B cell (primary cell): ENCODE measurements around the gene TTL. TPM values are rescaled to one million over a fixed set of nuclear protein-coding genes. Genes with fewer than 3 reads are reported as not detected.

Source experiments
- ATAC-seq: fragments of 200-7000 bp; cut with Tn5 transposase; one replicate; pipeline ENCODE4 v1.10.0; 2021; ENCODE audit warnings: low read depth, mild to moderate bottlenecking, moderate number of reproducible peaks, moderate library complexity
- CTCF ChIA-PET: fragments of 350-600 bp; sonication (Branson Sonifier 250); formaldehyde crosslinking; loops from one replicate; lab custom pipeline; 2021; ENCODE audit warnings: antibody characterized with exemption, inconsistent platforms; lab: Charles Lee
- POLR2A ChIA-PET: fragments of 350-600 bp; sonication (Branson Sonifier 250); formaldehyde crosslinking; loops from one replicate; lab custom pipeline; 2021; ENCODE audit warnings: antibody characterized with exemption; lab: Charles Lee
- DNase-seq: peaks from one replicate; pipeline ENCODE4 v3.0.0; 2013
- H2AFZ ChIP-seq: 2 replicates; pipeline ENCODE4 v1.6.1; 2012; ENCODE audit warnings: mild to moderate bottlenecking, low read depth, low read length; ENCODE audit not compliant: insufficient read depth, poor library complexity, severe bottlenecking
- H3K27ac ChIP-seq, 2 donors: 1 replicate in 1 of 2; 2 replicates in 1 of 2; pipeline ENCODE4 v1.5.1; 2012 to 2013; ENCODE audit warnings: low read length in 2 of 2, mild to moderate bottlenecking in 2 of 2, moderate library complexity in 1 of 2
- H3K27me3 ChIP-seq, 4 experiments: fragments of 200-600 bp in 1 of 4; sonication (generic) in 1 of 4; replicated peaks in 1 of 4; 1 replicate in 2 of 4; 2 replicates in 2 of 4; pipeline versions ENCODE4 v1.6.1 to v1.7.0; 2013 to 2016; ENCODE audit warnings: low read length in 3 of 4, mild to moderate bottlenecking in 2 of 4, mixed read lengths in 1 of 4, moderate library complexity in 1 of 4; ENCODE audit not compliant: insufficient read depth in 4 of 4, control insufficient read depth in 3 of 4; ENCODE audit errors: control extremely low read depth in 1 of 4
- H3K36me3 ChIP-seq, 2 experiments: replicated peaks in 1 of 2; 1 replicate in 1 of 2; 2 replicates in 1 of 2; pipeline versions ENCODE4 v1.6.1 to v1.7.1; 2013; ENCODE audit warnings: low read length in 1 of 2; ENCODE audit not compliant: insufficient read depth in 2 of 2, control insufficient read depth in 1 of 2; ENCODE audit errors: control extremely low read depth in 1 of 2, extremely low read depth in 1 of 2
- H3K4me1 ChIP-seq, 2 donors: fragments of 200-600 bp in 1 of 2; sonication (generic) in 1 of 2; 1 replicate in 1 of 2; 2 replicates in 1 of 2; pipeline versions ENCODE4 v1.5.1 to v1.6.1; 2013 to 2017; ENCODE audit warnings: low read length in 2 of 2; ENCODE audit not compliant: control insufficient read depth in 2 of 2, insufficient read depth in 2 of 2
- H3K4me2 ChIP-seq: replicated peaks from 2 replicates; pipeline ENCODE3; 2012; ENCODE audit warnings: mild to moderate bottlenecking, low read depth, low read length; ENCODE audit not compliant: poor library complexity, severe bottlenecking
- H3K4me3 ChIP-seq, 5 experiments: fragments of 200-600 bp in 1 of 5; sonication (generic) in 1 of 5; 1 replicate in 3 of 5; 2 replicates in 2 of 5; pipeline versions ENCODE4 v1.5.1 to v1.7.0; 2011 to 2016; ENCODE audit warnings: low read length in 4 of 5, mild to moderate bottlenecking in 4 of 5, low read depth in 2 of 5, control low read depth in 1 of 5, moderate library complexity in 1 of 5; ENCODE audit not compliant: insufficient read depth in 1 of 5; ENCODE audit errors: control extremely low read depth in 1 of 5, extremely low read depth in 1 of 5
- H3K79me2 ChIP-seq: fragments of 200-600 bp; sonication (generic); one replicate; pipeline ENCODE4 v1.6.0; 2016; ENCODE audit warnings: low read length; ENCODE audit not compliant: control insufficient read depth, insufficient read depth
- H3K9ac ChIP-seq: fragments of 200-600 bp; sonication (generic); 2 replicates; pipeline ENCODE4 v1.6.1; 2017; ENCODE audit warnings: mild to moderate bottlenecking, low read length, moderate library complexity
- H3K9me3 ChIP-seq, 3 donors: one replicate each; pipeline versions ENCODE4 v1.6.1 to v1.7.1; 2013; ENCODE audit warnings: low read length in 2 of 3; ENCODE audit not compliant: control insufficient read depth in 2 of 3, insufficient read depth in 1 of 3; ENCODE audit errors: control extremely low read depth in 1 of 3
- H4K20me1 ChIP-seq: 2 replicates; pipeline ENCODE4 v1.6.0; 2012; ENCODE audit warnings: mild to moderate bottlenecking, low read length; ENCODE audit not compliant: insufficient read depth, control insufficient read depth, poor library complexity, severe bottlenecking
- H3K27ac Mint-ChIP-seq: one replicate; pipeline ENCODE4 v1.8.0; 2021; ENCODE audit warnings: mixed read lengths
- H3K27me3 Mint-ChIP-seq: one replicate; pipeline ENCODE4 v1.8.0; 2021; ENCODE audit warnings: mixed read lengths
- H3K4me1 Mint-ChIP-seq: one replicate; pipeline ENCODE4 v1.8.0; 2021; ENCODE audit warnings: mixed read lengths
- H3K4me3 Mint-ChIP-seq: one replicate; pipeline ENCODE4 v1.8.0; 2021; ENCODE audit warnings: mixed read lengths
- H3K9me3 Mint-ChIP-seq: one replicate; pipeline ENCODE4 v1.8.0; 2022; ENCODE audit warnings: mixed read lengths; ENCODE audit not compliant: insufficient read depth
- CTCF ChIP-seq: fragments of 200-600 bp; IDR thresholded peaks from one replicate; pipeline ENCODE4 v1.8.0; 2022; ENCODE audit warnings: antibody characterized with exemption, mild to moderate bottlenecking
- EZH2 ChIP-seq: IDR thresholded peaks from 2 replicates; pipeline ENCODE4 v1.6.1; 2012; ENCODE audit warnings: borderline replicate concordance, low read depth, mild to moderate bottlenecking, moderate library complexity, low read length; ENCODE audit not compliant: insufficient read depth, poor library complexity, severe bottlenecking
- WGBS: methylation state at CpG from one replicate; pipeline ENCODE4 v1.1.5; 2013; ENCODE audit warnings: missing lambda C conversion rate; ENCODE audit not compliant: insufficient coverage; 5-methylcytosine and 5-hydroxymethylcytosine counted together
- intact Hi-C: fragments of 100-400 bp; cut with micrococcal nuclease; formaldehyde crosslinking; loops from one replicate; pipeline ENCODE4 v1.10.0; 2022
- polyA plus RNA-seq: library from polyadenylated mRNA; depleted of rRNA; stranded (reverse); fragments of >200 nt; gene quantifications from 2 replicates; pipeline ENCODE4 v1.2.3, GENCODE V29; 2012
- total RNA-seq, 2 donors: library from RNA; stranded (reverse); fragments of 120-200 nt in 1 of 2; gene quantifications; 1 replicate in 1 of 2; 2 replicates in 1 of 2; pipeline versions ENCODE4 v1.2.3 to v1.2.4, GENCODE V29; 2013 to 2022

The TTL gene
- total and polyA plus RNA-seq, 2 donors (not counting 1 experiment from before 2014, with no cell fraction given) = 9.5 to 31.4 TPM

GRCh38 chr2:112462178-112462577 is 19.8 kb upstream of the TTL start:
- Mint-ChIP-seq H3K9me3 (no peaks in the 10 kb centered on the region), H3K27ac (no peak overlapping the region), H3K4me1 (no peaks in the 10 kb centered on the region), H3K4me3 (no peak overlapping the region), H3K27me3 (peaks cover 19% of the 10 kb centered on the region)
- WGBS = 83% methylated on average over 3 of the region's 5 CpGs
- no peak for DNase-seq
- H4K20me1 ChIP-seq = no peaks in the 10 kb centered on the region
- no peak overlapping the region for H3K27ac ChIP-seq
- intact Hi-C loops = no loop called here
- H3K79me2 ChIP-seq = no peaks in the 10 kb centered on the region
- TF ChIP-seq CTCF = no peak
- TF ChIP-seq EZH2 = no peak
- H3K36me3 ChIP-seq = no peaks in the 10 kb centered on the region
- no peak overlapping the region for H3K4me2 ChIP-seq
- no peak overlapping the region for H3K9ac ChIP-seq
- H3K27me3 ChIP-seq = peaks cover 0 to 17% (median 8%) of the 10 kb centered on the region in 4 experiments
- CTCF ChIA-PET = interaction anchor here (1.3 kb wide), 1 partner anchor 264 kb away, joined by 3 read pairs; no protein-coding TSS in a partner anchor
- H2AFZ ChIP-seq = no peak overlapping the region
- POLR2A ChIA-PET = no interaction called here
- H3K4me1 ChIP-seq = no peaks in the 10 kb centered on the region
- no peaks in the 10 kb centered on the region for H3K9me3 ChIP-seq
- ATAC-seq = no peak
- no peak overlapping the region for H3K4me3 ChIP-seq

GRCh38 chr2:112463256-112463655 is 18.7 kb upstream of the TTL start:
- peaks cover 24% of the 10 kb centered on the region for H3K27me3 Mint-ChIP-seq
- DNase-seq (no peak), ATAC-seq (no peak)
- Histone ChIP-seq H3K4me3 (no peak overlapping the region), H3K9ac (no peak overlapping the region), H3K27me3 (peaks cover 0 to 17% (median 8%) of the 10 kb centered on the region in 4 experiments), H3K4me1 (no peaks in the 10 kb centered on the region), H3K4me2 (no peak overlapping the region), H2AFZ (no peak overlapping the region), H3K27ac (no peak overlapping the region), H4K20me1 (no peaks in the 10 kb centered on the region), H3K36me3 (no peaks in the 10 kb centered on the region), H3K79me2 (no peaks in the 10 kb centered on the region), H3K9me3 (peaks cover 0 to 1% (median 0%) of the 10 kb centered on the region in 3 donors)
- WGBS = no CpG with 5 or more reads among the region's 1 CpG
- CTCF ChIA-PET = no interaction called here
- no peak overlapping the region for H3K27ac Mint-ChIP-seq
- H3K4me3 Mint-ChIP-seq = no peak overlapping the region
- no peaks in the 10 kb centered on the region for H3K4me1 Mint-ChIP-seq
- TF ChIP-seq CTCF = no peak
- TF ChIP-seq EZH2 = no peak
- intact Hi-C loops = no loop called here
- no peaks in the 10 kb centered on the region for H3K9me3 Mint-ChIP-seq
- POLR2A ChIA-PET = no interaction called here
